ENCODE measurements around the gene GRIP2.

- TF ChIP-seq CTCF (IDR thresholded peaks at IDR 0.05), result no peak
- TF ChIP-seq EZH2phosphoT487 (IDR thresholded peaks at IDR 0.05), result no peak
- no peak for TF ChIP-seq EZH2 (IDR thresholded peaks at IDR 0.05)
These were observed 30.7 kb upstream of the GRIP2 start for GRCh38 chr3:14570864-14571263.
